ENCODE data around the gene NR3C2.

Gene NR3C2

DNA sequence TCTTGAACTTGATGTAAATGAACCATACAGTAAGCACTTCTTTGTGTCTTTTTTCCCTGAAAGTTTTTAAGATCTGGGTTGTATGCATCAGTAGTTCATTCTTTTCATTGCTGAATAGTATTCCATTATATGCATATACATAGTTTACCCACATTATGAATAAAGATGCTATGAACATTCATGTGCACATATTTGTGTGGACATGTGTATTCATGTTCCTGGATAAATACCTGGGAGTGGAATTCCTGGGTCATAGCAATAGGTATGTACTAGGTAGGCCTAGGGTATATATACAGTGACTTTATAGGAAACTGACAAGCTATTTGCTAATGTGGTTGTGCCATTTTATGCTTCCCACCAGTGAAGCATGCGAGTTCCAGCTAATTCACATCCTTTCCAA, 215.9 kb downstream of the NR3C2 start:
- no peak for TF ChIP-seq CTCF (IDR thresholded peaks at IDR 0.05; ENCODE audit: insufficient read depth, low read depth, low read length, missing control alignments)
- no peak overlapping the region for H3K4me3 ChIP-seq (ENCODE audit: low read depth, low read length)
- no peak for DNase-seq (ENCODE audit: low read depth)

DNA sequence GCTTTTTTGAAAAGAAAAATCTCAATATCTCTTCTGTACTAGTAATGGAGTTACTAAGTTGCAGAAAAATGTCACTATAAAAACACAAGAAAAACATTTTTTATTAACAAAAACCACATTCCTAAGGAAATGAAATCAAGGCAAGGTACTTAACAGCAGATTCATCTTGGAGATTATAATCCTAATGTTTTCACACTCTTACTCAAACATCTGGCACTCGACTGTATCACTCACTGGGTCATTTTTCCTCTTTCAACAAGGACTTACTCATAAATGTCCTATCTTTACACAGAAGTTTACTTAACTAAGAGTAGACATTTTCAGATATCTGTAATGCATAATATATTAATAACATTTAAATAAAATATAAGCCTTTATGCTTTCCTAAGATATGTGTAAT, 216.6 kb downstream of the NR3C2 start:
- DNase-seq (ENCODE audit: low read depth) = no peak
- no peak overlapping the region for H3K4me3 ChIP-seq (ENCODE audit: low read depth, low read length)
- TF ChIP-seq CTCF (IDR thresholded peaks at IDR 0.05; ENCODE audit: insufficient read depth, low read depth, low read length, missing control alignments) = no peak

- no peak for DNase-seq (ENCODE audit: low read depth)
- TF ChIP-seq CTCF (IDR thresholded peaks at IDR 0.05; ENCODE audit: insufficient read depth, low read depth, low read length, missing control alignments) = no peak
- no peak overlapping the region for H3K4me3 ChIP-seq (ENCODE audit: low read depth, low read length)
Measured at GRCh38 chr4:148224476-148224875, 217.7 kb downstream of the NR3C2 start.

DNA sequence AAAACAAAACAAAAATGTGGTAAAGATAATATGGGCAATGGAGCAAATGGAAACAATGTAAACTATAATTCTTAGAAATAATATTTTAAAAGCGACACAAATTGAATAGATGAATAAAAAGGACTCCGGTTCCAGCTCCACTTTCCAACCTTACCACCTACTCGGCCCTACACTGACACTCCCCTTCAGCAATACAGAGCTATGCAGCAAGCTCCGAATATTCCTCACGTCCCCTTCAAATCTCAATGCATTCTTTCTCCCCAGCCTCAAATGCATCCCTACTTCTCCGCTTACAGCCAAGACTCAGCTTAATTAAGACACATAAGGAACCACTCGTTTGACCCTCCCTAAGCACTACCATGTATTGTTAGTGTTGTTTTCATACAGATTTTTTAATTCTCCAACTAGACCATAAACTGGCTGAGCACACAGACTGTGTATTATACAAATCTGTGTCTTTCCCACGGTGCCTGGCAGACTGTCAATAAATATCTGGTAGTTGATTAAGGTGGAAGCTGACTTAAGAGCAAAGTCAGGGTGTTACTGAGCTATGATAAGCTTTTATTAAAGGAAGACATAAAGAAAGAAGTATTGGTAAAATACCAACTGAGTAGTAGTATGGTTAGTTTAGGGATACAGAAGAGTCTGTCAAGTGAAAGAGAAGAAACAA, 219.1 kb downstream of the NR3C2 start:
- DNase-seq (ENCODE audit: low read depth) = no peak
- no peak for TF ChIP-seq CTCF (IDR thresholded peaks at IDR 0.05; ENCODE audit: insufficient read depth, low read depth, low read length, missing control alignments)
- H3K4me3 ChIP-seq (ENCODE audit: low read depth, low read length) = no peak overlapping the region

DNA sequence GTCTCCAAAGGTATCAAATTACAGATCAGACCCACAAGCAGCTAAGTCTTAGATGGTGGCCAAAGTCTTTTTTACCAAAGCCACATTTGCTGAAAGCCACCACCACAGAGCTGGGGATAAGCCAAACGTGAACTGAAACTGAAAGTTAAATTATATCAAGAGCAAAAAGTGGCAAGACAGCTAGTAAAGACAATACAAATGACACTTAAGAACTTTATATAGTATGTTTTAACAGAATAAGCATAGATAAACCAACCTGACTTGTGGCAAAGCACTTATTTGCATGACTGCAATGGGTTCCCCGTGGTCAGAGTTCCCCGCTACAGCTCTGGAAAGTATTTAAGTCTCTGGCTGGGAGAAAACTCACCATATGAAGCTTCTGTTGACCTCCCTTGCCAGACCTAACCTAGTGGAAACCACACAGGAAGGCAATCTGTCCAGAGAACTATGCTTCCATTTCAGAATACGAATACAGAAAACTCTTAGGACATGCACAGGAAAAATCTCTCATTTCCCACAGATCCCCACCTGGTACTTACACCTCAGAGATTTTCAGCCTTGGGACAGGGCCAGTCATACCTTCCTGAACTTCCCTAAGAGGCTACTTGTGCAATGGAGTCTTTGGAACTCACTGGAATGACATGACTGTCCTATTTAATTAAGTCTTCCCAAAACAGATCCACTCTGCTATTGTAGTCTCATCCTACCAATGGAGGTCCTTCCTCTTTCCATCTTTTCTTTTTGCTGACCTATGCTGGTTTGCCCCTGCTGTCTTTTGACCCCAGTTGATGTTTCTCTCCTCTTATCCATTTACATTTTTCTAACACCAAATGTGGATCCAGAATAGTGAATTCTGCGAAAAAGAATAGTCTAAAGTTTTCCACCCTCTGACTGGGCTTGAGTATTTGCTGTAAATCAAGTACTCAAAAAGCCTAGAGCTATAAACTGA, 225.1 kb downstream of the NR3C2 start:
- peak overlapping the region; percentile 26; the same call in 1 of the 2 replicates for H3K4me3 ChIP-seq (ENCODE audit: low read depth, low read length)
- no peak for TF ChIP-seq CTCF (IDR thresholded peaks at IDR 0.05; ENCODE audit: insufficient read depth, low read depth, low read length, missing control alignments)
- peak; percentile 70 for DNase-seq (ENCODE audit: low read depth)

GRCh38 chr4:148216321-148216720, 225.9 kb downstream of the NR3C2 start:
- DNase-seq (ENCODE audit: low read depth) = no peak
- no peak overlapping the region for H3K4me3 ChIP-seq (ENCODE audit: low read depth, low read length)
- TF ChIP-seq CTCF (IDR thresholded peaks at IDR 0.05; ENCODE audit: insufficient read depth, low read depth, low read length, missing control alignments) = no peak
